Nucleus accumbens (tissue), 56 donors: ENCODE data around the gene SPAG16.
A peak's percentile ranks its signal among the peaks of the same experiment; 100 is the strongest.
"Not testable (repeated sequence)": the region's sequence is repeated elsewhere in the genome, so short reads cannot be mapped to it uniquely, and the experiment has no call there.

Source experiments
- DNase-seq, 56 donors: peaks; one replicate each; lab custom pipeline; 2025; lab: John Stamatoyannopoulos, UW

SPAG16 gene

DNA sequence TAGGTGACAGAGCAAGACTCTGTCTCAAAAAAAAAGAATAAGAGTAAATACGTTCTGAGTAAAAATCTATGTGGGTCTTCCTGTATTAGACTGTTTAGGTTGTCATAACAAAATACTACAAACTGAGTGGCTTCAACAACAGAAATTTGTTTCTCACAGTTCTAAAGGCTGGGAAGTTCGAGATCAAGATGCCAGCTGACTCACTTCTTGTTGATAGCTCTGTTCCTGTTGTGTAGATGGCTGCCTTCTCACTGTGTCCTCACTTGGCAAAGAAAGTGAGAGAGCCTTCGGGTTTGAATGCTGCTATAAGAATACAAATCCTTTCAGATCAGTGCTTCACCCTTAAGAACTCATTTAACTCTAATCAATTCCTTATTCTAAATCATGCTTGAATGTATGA is 696.6 kb downstream of the SPAG16 start:
- DNase-seq, result no peak

GRCh38 chr2:213989207-213989606 is 704.9 kb downstream of the SPAG16 start:
- no peak for DNase-seq

GRCh38 chr2:213991453-213992108 is 707.3 kb downstream of the SPAG16 start:
- no peak for DNase-seq

GRCh38 chr2:213995400-213996105 is 711.3 kb downstream of the SPAG16 start:
- no peak for DNase-seq

- DNase-seq, result not testable (repeated sequence)
Measured at GRCh38 chr2:213998976-213999375, 714.7 kb downstream of the SPAG16 start.

- DNase-seq, result no peak
Measured at GRCh38 chr2:214004463-214004862, 720.2 kb downstream of the SPAG16 start.

- peak in 10 of 56 donors; percentile 1 to 41 (median 3) for DNase-seq
Measured at GRCh38 chr2:214005337-214005736, 721.1 kb downstream of the SPAG16 start.

DNA sequence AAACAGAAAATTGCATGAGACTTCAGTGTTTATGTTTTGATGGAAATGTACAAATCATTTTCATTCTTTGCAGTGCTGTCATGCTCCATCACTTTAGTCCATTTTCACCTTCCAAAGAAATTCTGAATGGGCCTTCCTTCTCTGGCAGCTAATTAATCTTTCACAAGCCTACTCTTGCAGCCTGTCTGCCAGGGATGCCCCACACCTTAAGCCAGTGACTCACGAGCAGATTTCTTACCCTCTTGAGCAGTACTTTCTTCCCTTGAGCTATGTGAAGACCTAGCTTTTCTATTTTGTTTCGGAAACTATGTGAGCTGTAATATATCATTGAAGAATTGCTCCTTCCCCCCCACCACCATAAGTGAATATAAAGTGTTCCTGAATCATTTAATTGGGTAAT is 722.3 kb downstream of the SPAG16 start:
- no peak for DNase-seq

DNA sequence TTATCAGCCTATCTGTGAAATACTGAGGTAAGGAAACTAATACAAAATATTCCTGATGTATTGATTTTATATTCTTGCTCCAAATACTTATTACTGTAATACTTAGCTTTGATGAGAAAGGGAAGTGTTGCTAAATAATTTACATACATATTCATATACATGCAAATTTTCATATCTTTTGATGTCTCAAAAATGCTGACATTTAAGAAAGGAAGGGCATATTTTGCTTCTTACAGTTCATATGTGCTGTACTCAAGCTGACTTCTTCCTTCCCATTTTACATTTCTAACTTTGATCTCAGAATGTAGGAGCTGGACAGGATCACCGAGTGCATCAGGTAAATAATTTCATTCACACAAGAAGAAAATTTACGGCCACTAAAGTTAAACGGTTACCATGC is 727.4 kb downstream of the SPAG16 start:
- DNase-seq, result no peak

DNA sequence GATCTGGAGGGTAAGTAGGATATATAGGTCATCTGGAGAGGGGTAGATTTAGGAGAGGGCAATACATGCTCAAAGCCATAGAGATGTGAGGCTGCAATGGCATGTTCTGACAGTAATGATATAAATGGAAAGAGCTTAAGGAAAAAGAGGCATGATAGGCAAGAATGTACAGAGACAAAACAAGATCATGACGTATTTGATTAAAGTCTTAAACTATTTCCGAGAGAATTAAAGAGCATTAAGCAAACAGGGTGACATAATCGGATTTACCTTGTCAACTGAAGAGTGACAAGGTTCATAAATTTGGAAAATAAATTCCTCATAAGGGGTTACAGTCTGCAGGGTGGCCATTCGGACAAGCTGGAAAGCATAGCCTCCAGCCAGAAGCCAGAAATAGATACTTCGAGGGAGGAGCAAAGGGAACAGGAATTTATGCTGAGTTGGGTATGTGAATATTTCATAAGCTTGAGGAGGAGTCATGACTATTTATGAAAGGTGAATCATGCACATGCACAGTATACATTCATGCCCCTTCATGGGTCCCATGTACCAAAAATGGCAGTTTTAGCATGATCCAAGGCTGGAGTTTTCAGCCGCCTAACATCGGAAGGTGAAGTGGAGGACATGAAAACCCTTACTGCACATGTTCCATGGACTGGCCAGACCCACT is 730.4 kb downstream of the SPAG16 start:
- no peak for DNase-seq

DNA sequence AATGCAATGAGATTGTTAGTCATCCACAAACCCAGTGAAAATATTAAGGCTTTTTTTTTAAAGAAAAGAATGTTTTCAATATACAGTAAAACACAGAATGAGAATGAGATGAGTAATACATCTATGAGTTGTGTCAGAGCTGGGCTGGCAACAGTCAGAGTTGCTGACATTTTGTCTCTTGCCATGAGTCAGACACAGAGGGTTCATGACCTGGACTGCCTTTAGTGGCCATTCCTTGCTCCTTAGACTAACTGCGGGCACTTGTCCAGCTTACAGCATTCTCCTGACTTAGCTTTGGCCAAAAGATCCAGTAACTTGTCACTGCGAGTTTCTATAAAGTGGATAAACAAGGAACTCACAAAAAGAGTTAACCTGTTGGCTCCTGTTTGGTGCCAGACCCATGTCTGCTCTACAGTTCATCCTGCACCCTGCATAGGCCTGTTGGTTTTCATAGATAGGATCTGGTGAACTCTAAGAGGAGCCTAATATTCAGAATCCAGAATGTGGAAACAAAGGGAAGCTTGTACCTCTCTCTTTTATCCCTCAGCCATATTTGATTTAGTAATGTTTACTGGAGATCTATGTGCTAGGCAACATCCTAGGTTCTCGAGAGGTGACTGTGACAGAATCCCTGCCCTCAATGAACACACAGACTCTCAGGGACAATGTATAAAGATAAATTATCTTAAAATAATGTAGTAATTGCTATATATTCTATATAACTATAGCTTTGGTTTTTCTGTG is 735.1 kb downstream of the SPAG16 start:
- DNase-seq, result peak in 2 of 56 donors; percentile 5 to 38

DNA sequence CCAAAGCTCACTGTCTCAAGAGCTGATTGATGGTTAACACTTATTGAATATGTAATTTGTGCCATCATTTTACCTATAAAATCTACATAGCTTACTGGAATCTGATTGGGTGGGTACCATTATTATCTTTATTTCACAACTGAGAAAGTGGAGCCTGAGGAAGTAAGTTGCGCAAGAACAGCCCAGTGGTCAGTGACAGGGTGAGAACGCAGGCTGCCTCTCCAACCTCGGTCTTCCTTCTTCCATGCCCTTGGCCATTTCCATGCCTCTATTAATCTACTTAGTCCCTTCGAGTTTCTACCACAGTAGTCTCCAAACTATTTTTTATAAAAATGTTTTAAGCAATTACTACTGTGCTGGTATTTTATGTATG is 735.7 kb downstream of the SPAG16 start:
- no peak for DNase-seq

- no peak for DNase-seq
Measured at GRCh38 chr2:214029190-214029589, 744.9 kb downstream of the SPAG16 start.

GRCh38 chr2:214031566-214031965 is 747.3 kb downstream of the SPAG16 start:
- no peak for DNase-seq

DNA sequence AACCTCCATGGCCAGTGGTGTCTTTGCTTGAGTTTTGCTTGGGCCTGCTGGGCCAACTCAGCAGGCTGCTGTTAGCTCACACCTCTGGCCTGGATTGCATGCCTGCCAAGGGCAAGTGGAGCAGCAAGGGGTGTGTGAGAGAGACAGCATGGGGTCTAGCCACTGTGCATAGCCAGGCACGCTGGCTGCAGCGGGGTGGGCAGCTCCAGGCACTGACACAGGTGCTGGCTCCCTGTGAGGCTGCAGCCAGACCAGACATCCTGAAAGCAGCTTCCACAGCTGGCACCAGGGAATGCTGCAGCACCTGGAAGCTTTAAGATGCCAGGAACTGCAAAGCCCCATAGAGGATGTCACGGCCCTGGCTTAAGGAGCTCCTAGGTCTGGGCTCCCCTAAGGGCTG is 750.2 kb downstream of the SPAG16 start:
- DNase-seq, result no peak

- no peak for DNase-seq
Measured at GRCh38 chr2:214035091-214035852, 751.0 kb downstream of the SPAG16 start.

- DNase-seq, result no peak
Measured at GRCh38 chr2:214035921-214036320, 751.7 kb downstream of the SPAG16 start.

DNA sequence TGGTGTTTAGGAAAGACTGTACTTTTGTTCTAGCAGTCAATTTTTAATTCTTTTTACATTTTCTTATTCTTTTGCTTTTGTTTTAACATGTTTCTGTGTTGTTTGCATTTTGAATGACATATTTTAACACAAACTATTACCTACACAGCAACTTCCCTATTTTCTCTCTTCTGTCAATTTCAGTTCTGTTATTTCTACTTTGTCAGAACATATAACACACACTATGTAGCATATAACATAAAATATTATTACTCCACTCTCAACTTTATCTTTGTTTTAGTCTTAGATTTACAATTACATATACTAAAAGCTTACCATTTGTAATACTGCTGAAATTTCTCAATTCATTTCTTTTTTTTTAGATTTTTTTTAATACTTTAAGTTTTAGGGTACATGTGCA is 753.9 kb downstream of the SPAG16 start:
- no peak for DNase-seq

GRCh38 chr2:214050731-214051130 is 766.5 kb downstream of the SPAG16 start:
- no peak for DNase-seq

DNA sequence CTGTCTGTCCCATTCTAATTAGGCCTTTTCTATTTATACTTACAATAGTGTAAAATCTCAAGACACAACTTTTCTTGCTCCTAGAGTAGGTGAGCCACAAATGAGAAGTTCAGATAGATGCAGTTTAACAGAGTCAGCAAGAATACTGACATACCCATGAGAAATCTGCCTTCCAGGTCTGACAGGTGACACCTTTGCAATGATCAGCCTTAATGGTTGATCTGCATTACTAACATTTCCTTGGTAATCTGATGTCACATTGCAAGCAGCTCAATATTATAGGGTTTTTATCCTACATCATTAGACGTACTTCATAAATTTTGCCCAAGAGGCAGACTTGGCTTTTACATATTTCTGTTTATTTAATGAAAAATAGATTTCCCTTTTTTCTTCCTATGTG is 767.3 kb downstream of the SPAG16 start:
- DNase-seq, result no peak
